ENCODE measurements around the gene TMPRSS13.
"Not testable (repeated sequence)": the region's sequence is repeated elsewhere in the genome, so short reads cannot be mapped to it uniquely, and the experiment has no call there.

Gene TMPRSS13

DNA sequence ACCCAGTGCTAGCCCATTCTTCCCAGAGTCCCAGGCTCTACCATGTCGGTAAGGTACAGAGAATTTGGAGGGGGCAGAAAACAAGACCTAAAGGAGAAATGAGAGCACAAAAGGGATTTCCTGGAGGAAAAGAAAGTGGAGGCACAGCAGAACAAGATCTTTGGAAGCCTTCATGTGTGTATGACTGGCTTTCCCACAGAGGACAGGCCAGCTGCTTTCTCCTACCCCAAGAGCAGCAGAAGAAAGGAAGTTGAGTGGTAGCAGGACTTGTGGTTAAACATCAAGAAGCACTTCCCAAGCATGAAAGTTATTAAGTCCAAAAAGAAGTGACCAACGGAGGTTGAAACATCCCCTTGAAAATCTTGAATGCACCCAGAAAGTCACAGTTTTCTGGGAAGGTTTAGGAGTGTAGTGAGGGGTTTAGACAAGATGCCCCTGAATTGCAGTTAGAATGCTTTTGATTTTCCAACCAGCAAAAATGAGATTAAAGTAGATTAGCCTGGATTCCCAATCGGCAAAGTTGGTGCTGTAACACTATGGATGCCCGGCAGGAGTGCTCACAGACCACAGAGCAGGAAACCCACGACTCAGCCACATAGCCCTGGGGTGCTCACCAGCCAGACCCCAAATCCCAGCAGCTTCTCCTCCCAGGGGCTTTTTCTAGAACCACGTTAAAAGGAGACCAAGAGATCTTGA lies 608 bp downstream of the TMPRSS13 start:
- DNase-seq = no peak

DNA sequence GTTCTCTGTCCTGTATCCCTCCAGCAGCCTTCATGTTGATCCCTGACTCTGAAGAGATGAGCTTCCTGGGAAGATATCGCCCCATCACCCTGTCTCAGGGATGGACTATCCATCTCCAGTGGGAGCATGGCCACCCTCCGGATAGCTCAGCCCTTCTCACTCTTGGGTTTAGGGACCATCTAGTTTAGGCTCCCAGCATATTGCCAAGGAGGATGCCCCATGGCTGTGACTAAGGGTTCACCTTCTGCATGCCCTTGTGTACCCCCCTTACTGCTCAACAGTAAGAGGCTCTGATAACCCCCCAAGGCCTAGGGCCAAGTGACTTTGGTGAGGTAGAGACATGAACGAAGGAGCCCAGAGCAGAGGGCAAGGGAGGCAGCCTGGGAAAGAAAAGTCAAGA lies 1.3 kb downstream of the TMPRSS13 start:
- DNase-seq = no peak

DNA sequence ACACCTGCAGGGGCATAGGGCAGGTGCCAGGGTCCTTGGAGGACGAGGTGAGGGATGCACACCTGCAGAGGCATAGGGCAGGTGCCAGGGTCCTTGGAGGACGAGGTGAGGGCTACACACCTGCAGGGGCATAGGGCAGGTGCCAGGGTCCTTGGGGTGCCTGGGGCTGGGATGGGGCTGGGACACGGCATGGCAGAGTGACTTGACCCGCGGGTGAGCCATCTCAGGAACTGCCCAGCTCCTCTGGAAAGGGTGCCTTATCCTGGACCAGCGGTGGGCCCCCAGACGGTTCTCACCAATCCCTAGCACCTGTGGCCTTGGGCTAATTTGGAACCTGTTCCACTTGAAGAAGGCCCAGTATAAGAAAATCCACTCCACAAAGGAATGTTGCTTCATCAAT lies 3.0 kb downstream of the TMPRSS13 start:
- not testable (repeated sequence) for DNase-seq

DNA sequence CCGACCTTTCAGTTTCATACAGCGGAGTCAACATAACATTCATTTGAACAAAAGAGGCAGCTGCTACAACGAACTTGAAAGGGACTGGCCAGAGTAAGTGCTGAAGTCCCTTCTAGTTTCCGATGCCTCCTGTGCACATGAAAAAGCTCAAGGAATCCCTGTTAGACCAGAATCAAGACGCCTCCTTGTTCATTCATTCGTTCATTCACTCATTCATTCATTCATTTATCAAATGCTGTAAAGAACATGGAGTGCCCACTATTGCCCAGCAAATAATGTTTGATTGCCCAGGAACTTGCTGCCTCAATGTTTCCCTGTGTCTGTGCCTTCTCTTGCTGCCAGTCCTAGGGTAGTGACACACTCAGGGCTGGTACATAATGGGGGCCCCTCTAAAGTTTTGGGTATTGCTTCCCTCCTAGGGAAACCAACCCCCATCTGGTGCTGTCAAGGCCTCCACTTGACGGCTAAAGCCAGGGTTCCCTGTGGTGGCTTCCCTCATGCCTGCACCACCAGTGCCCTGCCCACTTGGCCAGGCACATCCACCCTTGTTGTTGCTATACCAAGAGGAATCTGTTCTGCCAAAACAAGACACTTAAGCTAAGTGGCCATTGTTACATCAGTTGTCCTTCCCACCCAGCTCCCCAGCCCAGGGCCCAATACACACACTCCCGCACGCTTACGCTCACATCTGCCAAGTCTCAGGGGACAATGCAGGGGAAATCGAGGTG lies 3.8 kb downstream of the TMPRSS13 start:
- DNase-seq = no peak

DNA sequence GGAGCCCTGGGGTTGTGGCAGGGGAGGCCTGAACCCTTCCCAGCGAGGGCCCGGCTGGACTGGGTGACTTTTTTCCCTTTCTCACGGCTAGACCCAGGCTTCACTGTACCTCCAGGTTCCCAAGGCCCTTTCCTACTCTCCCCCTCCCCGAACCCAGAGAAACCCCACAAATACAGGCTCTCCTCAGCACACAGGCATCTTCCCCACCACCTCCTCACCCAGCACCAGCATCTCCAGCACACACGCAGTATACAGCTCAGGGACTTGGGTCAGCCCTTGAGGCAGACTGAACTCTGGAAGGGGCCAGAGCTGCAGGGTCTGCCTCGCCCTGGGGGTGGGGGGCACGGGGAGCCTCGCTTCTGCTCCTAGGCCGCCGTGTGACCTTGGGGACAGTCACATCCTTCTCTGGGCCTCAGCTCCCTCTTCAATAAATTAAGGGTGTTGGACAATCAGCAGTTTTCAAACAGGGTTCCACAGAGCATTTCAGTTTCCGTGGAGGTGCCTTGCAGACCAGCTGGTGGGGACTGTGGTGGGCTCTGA lies 4.5 kb downstream of the TMPRSS13 start:
- no peak for DNase-seq

DNA sequence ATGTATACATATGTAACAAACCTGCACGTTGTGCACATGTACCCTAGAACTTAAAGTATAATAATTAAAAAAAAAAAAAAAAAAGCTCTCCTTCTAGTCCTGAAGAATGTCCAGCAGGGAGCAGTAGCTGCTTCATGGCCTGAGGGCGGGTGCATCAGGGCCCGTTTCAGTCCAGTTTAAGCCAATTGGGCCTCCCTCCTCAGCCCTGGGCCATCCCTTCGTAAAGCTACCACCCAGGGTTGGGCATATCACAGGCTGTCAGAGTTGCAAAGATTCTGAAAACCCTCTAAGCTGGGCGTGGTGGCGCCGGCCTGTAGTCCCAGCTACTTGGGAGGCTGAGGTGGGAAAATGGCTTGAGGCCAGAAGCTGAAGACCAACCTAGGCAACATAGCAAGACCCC lies 5.4 kb downstream of the TMPRSS13 start:
- no peak for DNase-seq

DNA sequence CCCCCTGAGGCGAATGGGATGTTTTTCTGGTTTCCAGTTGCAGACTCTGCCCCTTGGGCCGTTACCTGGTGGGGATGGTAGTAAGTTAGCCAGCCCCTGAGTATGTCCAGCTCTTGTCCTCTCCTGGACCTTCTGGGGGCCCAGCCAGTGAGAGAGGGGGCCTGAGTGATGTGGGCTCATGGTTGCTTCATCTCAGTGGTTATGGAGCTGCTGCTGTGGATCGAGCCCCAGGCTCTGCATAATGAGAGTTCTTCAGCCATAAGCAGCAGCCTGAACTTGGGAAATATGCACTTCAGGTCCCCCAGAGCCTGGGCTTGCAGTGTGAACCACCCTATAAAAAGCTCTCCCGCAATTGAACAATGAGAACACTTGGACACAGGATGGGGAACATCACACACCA lies 5.9 kb downstream of the TMPRSS13 start:
- DNase-seq = no peak

DNA sequence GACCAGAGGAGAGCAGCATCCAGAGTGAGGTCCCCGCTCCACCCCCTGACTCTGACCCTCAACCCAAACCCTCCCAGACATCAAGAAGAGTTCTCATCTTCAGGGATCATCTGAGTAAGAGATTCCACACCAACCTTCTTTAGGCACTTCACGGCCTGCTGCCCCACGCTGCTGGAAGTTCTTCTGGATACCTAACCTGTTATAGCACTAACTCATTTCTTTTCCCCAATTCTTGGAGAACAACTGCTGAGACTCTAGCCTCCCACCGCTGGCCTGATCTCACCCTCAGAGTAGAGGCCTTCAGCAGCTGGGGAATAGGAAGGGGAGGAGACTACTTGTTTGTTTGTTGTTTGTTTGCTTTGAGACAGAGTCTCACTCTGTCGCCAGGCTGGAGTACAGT lies 7.3 kb downstream of the TMPRSS13 start:
- DNase-seq = no peak

DNA sequence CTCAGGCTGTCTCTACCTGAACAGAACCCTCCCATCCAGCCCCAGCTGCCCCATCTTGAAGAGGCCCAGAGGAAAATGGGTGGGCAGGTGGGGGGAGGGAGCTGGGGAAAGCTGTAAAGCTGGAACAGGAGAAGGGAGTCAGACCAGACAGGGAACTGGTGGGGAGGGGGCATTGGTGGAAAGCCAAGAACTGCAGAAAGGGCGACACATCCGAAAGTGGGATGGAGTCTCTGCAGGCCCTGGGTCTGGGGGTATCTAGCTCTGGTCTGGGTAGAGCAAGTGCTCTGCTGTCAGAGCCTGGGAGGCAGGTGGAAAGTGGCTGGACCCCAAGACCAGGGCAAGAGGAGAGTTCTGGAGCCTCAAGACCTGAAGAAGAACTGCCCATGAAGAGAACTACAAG lies 7.7 kb downstream of the TMPRSS13 start:
- no peak for DNase-seq

DNA sequence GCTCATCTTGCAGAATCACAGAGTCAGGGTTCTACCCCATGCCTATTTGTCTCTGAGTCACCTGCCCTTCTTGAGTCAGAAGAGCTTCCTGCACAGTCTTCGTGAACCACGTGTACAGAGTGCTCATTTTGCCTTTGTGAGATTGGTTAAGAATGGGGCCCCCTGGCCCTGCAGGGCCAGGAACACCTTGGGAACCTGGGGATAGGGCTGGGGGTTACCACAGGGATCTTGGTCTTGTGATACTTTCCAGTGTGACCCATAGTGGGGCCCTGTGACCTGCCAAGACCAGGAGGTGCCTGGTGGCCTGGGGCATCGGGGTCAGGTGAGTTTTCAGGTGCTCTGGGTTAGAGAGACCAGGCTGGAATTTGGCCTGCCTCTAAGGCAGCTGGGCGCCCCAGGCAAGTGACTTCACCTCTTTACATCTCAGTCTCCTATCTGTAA lies 9.4 kb downstream of the TMPRSS13 start:
- DNase-seq = no peak

DNA sequence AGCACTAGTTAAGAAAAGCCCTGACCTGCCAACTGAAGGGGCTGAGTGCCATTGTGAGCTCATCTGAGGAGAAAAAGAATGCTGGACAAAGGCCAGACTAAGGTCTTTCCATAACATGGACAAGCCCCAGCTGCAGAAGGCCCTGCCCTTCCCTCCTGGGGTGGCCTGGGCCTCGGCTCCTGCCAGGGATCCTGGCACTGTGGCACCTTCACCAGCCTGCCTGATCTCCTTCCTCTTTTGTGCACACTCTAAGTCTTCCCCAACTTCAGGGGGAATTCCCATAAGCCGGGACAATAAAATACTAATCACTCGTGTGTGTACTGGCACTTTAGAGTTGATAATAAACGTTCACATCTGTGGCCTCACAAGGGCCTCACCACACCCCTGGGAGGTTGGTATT lies 9.9 kb downstream of the TMPRSS13 start:
- no peak for DNase-seq

DNA sequence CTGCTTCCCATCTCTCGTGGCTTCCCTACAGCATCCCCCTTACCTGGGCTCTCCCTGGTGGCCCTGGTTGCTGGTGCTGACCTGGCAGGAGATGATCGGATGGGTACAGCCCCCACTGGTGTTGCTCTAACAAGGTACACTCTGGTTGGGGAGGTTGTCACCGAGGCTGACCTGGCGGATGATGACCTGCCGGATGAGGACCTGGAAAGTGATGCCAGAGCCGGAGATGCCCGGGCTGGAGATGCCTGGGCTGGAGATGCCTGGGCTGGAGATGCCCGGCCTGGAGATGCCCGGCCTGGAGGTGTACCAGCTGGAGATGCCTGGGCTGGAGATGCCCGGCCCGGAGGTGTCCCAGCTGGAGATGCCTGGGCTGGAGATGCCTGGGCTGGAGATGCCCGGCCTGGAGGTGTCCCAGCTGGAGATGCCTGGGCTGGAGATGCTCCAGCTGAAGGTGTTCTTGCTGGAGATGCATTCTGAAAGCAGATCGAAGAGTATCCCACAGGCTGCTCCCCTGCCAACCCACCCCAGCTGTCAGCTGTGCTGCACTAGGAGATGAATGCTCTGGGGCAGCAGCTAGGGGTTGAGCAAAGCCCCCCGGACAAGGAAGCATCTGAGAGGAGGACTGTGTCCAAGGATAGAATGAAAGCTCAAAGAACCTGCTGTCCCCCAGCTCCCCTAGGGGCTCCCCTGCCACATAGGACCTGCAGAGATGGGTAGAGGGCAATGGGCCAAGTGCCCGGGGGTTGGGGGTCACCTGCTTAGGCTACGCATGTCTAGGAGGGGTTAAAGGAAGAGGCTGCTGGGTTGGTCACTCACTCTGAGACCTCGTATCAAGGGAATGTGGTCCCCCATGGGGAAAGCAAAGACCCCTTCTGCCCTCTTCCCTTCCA lies 10.6 kb downstream of the TMPRSS13 start:
- no peak for DNase-seq

DNA sequence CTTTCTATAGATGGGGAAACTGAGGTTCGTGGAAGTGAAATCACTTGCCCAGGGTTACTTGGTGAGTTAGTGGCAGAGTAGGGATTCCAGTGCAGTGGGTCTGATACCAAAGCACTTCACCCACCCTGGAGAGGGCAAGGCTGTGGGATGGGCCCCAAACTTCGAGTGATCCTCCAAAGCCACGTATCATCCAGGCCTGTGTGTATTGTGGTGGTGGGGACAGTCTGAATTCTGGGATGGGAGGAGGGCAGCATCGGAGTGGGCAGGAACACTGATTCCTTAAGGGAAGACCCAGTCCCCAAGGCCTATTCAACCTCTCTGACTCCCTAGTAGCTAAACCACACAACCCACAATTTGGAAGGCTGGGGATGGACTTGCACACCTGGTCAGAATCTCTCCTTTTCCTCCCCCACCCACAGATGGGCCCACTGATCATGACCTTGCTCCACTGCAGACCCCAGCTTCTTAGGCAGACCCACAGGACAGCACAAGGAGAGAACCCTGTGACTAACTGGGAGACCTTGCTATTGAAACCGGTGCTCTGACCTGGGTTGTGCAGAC lies 11.5 kb downstream of the TMPRSS13 start:
- DNase-seq = no peak

DNA sequence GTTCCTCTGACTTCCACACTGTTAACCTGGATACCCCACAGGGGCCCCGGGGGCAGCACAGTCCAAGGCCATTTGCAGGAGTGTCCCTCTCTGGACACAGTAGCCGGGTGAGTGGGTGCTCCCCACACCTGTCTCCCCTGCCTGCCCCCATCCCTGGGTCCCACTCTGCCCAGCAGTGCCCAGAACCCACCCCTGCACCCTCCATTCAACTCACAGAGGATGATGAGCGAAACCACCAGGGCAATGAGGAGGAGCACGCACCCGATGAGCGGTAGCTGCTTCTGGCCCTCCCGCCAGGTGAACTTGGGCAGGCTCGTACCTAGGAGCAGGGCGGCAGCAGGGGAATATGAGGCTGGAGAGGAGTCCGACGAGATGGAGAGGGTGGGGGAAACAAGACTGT lies 12.2 kb downstream of the TMPRSS13 start:
- DNase-seq = no peak

DNA sequence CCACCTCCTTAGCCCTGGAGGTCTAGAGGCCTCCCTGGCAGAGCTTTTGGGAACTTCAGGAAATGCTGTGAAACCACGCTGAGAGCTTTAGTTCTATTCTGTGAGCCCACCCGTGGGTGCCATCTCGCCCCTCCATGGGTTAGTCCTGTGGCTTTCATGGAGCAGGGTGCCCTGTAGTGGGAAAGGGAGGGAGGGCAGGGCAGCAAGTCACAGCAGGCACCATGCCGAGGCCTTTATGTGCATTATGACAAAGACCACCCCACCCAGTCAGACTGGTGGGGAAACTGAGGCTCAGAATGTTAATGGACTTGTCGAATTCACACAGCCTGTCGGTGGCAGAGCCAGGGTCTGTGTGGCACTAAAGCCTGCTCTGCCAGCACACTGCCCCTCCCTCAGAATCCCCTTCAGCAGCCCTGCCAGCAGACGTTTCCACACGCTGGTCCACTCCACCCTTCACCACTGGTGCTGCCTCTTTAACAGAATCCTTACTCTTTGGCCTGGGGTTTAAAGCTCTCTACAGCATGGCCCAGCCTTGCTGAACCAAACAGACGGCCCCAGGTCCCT lies 13.4 kb downstream of the TMPRSS13 start:
- no peak for DNase-seq

DNA sequence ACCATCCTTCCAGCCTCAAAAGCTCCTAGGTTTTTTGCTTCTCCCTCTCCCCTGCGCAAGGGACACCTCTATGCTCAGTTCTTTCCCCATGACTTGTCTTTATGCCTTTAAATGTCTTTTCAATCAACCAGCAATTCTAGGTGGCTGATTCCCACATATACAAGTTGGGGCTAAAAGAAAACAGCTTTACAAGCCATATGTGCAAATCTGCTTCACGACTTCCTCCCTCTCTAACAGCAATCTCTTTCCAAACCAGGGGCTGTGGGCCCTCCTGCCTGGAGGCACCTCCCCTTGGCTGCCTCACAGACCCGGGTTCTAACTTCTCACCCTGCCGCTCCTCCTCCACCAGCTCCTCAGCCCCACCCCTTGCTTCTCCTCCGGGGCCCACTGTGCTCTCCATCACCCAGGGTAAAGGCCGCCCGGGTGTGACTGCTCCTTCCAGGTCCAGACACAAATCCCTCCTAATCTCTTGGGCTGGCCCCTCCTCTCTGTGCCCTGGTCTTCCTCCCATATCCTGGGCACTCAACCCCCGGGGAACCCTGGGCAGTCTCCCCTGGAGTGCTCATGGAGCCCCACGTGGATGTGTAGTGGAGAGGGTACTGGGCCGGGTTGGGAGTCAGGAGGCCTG lies 14.1 kb downstream of the TMPRSS13 start:
- no peak for DNase-seq

DNA sequence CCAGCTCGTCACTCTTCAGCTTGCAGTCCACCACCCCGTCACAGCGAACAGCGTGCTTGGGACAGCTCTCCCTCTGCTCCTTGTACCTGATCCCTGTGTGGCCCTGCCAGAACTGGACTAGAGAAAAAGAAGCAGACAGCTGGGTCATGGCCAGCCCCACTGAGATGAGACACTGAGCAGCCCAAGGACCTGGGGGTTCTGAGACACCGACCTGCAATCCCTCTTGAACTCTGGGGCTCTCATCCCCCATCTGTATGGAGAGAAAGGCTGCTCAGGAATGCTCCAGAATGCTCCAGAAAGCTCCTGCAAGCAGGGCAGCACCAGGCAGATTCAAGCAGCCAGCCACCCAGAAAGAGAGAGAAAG lies 14.8 kb downstream of the TMPRSS13 start:
- DNase-seq = no peak

DNA sequence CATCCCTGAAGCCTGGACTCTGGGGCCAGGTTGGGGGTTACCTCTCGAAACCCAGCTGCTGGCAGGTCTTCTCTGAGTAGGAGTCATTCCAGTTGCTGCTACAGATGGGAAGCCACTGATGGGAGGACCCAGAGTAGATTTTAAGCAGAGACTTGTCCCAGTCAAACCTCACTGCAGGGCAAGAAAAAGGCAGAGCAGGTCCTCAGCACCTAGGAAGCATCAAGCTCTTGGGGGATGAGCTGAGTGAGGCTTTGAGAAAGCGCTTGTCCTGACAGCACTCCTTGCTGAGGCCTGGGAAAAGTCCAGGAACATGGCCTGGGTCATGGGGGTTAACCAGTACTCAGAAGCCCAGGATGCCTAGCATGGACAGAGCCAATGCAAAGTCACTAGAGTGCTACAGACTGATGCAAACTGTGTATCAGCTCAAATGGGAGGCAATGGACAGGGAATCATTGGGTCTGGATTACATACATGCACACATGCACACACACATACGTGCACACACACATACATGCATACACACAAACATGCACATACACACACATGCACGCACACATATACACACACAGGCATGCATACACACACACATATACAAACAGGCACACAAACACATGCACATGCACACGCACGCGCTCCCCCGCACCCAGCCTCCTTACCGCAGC lies 15.3 kb downstream of the TMPRSS13 start:
- no peak for DNase-seq

DNA sequence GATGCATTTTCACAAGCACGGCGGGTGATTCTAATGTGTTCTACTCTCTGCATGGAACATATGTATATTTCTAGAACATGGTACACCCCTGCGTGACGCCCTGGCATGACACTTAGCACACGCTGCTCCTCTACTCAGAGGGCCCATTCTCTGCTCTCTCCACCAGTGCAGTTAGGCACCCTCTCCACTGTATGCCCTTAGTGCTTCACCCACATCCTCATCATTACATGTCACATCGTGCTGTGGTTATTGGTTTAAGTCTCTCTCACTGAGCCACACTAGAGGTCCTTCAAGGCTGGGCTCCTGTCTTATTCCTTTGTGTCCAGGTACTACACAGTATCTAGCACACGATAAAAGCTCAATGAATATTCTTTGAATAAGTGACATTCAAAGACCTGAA lies 16.7 kb downstream of the TMPRSS13 start:
- DNase-seq = no peak

DNA sequence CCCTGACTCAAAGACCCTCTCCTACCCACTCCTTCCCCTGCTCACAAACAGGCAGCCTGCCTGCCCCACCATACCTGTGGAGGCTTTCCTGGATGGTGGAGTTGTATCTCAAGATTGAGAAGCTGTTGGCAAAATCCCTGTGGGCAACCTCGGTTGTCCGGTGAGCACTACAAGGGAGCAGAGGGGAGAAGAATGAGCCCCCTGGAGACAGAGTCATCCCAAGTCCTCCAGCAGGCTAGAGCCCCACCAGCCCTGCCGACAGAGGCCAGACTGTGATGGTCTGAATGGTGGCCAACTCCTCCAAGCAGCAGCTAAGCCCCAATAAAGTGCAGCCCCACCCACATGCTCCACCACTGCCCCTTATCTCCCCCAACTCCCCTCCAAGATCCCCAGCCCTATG lies 17.5 kb downstream of the TMPRSS13 start:
- DNase-seq = no peak

DNA sequence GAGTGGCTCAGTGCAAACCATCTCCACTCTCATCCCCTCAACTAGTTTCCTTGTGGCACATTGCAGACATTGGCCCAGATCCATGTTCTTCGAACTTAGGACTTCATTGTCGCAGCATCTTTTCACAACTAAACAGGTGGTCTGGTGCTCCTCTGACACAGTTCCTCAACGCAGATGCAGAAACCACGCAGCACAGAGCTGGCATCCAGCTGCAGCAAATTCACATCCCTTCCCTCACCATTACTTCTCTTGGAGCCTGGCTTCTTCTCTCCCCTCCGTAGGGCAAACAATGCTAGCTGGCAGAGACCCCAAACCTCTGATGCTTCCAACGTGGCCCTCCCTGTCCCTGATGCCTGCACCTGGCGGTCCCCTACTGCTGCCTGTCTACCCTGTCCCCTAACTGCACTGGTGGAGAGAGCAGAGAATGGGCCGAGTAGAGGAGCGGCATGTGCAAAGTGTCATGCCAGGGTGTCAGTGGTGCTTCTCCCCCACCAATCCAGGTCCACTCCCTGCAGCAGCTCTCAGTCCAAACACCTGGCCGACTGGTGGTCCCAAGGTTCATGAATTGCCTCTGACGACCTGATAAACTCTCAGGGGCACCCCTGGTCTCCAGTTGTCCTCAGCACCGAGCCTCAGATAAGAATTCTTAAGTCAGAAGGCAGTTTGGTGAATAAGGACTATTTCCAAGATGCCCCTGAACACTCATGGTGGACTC lies 18.1 kb downstream of the TMPRSS13 start:
- DNase-seq = no peak

Measured in NCI-H524 treated with DMSO at 0.1 percent for 48 hours (cell line).